Posterior cingulate gyrus (tissue), 11 donors: Measurements from ENCODE around the gene FAM9C.
"Not testable (repeated sequence)": the region's sequence is repeated elsewhere in the genome, so short reads cannot be mapped to it uniquely, and the experiment has no call there.

Experiments
- DNase-seq, 10 donors: peaks; one replicate each; pipeline versions ENCODE4 v3.0.0 to v3.0.0-alpha.2; 2020 to 2021; ENCODE audit warnings: mixed read lengths in 3 of 10
- intact Hi-C: fragments of 100-400 bp; cut with DNase I; formaldehyde crosslinking; loops from one replicate; pipeline ENCODE4 v1.15.1; 2023

Gene FAM9C

GRCh38 chrX:13044441-13044840, at the start of gene FAM9C:
Gene FAM9C (minus strand): TSS chrX:13044620. CDS start chrX:13043789, 831 bp downstream.
- intact Hi-C loops = no loop called here
- DNase-seq = peak in 2 of 10 donors; percentile 47 to 79

GRCh38 chrX:13093529-13094140, 49.2 kb upstream of the FAM9C start:
- DNase-seq = no peak
- intact Hi-C loops = loop anchor here (10.0 kb wide), 1 partner anchor 119 kb away; the partner anchor contains the start of gene TMSB4X

GRCh38 chrX:13092455-13092941, 48.1 kb upstream of the FAM9C start:
- DNase-seq = peak in 2 of 10 donors; percentile 8 to 83

GRCh38 chrX:13091111-13091765, 46.8 kb upstream of the FAM9C start:
- no peak for DNase-seq
- intact Hi-C loops = loop anchor here (10.0 kb wide), 1 partner anchor 116 kb away; the partner anchor contains the start of gene TMSB4X

More at GRCh38 chrX:13092455-13092941, 48.1 kb upstream of the FAM9C start:
- intact Hi-C loops = loop anchor here (10.0 kb wide), 1 partner anchor 118 kb away; the partner anchor contains the start of gene TMSB4X

- intact Hi-C loops = loop anchor here (10.0 kb wide), 1 partner anchor 116 kb away; the partner anchor contains the start of gene TMSB4X
- DNase-seq = no peak
Observed at GRCh38 chrX:13090339-13091110, 46.1 kb upstream of the FAM9C start.

- intact Hi-C loops = loop anchor here (10.0 kb wide), 1 partner anchor 115 kb away; the partner anchor contains the start of gene TMSB4X
- no peak for DNase-seq
Observed at GRCh38 chrX:13090027-13090338, 45.6 kb upstream of the FAM9C start.

GRCh38 chrX:13088156-13088487, 43.7 kb upstream of the FAM9C start:
- intact Hi-C loops = no loop called here
- DNase-seq = no peak

GRCh38 chrX:13087322-13088155, 43.1 kb upstream of the FAM9C start:
- intact Hi-C loops = no loop called here
- DNase-seq = no peak

- DNase-seq, intact Hi-C loops: not testable (repeated sequence)
Observed at GRCh38 chrX:13086793-13087321, 42.4 kb upstream of the FAM9C start.

- intact Hi-C loops = no loop called here
- DNase-seq = no peak
Observed at GRCh38 chrX:13086076-13086475, 41.7 kb upstream of the FAM9C start.

- intact Hi-C loops = no loop called here
Observed at GRCh38 chrX:13085526-13085925, 41.1 kb upstream of the FAM9C start.

GRCh38 chrX:13084611-13085010, 40.2 kb upstream of the FAM9C start:
- intact Hi-C loops = no loop called here
- DNase-seq = no peak

More at GRCh38 chrX:13085526-13085925, 41.1 kb upstream of the FAM9C start:
- no peak for DNase-seq

GRCh38 chrX:13083755-13084326, 39.4 kb upstream of the FAM9C start:
- intact Hi-C loops = not testable (repeated sequence)

GRCh38 chrX:13082206-13083065, 38.0 kb upstream of the FAM9C start:
- intact Hi-C loops = no loop called here
- no peak for DNase-seq

More at GRCh38 chrX:13083755-13084326, 39.4 kb upstream of the FAM9C start:
- not testable (repeated sequence) for DNase-seq

GRCh38 chrX:13081395-13082205, 37.2 kb upstream of the FAM9C start:
- intact Hi-C loops = no loop called here
- DNase-seq = no peak

GRCh38 chrX:13080128-13080795, 35.8 kb upstream of the FAM9C start:
- no peak for DNase-seq
- intact Hi-C loops = no loop called here
